ENCODE measurements around the gene ROBO1.

- TF ChIP-seq, protein P1, sequence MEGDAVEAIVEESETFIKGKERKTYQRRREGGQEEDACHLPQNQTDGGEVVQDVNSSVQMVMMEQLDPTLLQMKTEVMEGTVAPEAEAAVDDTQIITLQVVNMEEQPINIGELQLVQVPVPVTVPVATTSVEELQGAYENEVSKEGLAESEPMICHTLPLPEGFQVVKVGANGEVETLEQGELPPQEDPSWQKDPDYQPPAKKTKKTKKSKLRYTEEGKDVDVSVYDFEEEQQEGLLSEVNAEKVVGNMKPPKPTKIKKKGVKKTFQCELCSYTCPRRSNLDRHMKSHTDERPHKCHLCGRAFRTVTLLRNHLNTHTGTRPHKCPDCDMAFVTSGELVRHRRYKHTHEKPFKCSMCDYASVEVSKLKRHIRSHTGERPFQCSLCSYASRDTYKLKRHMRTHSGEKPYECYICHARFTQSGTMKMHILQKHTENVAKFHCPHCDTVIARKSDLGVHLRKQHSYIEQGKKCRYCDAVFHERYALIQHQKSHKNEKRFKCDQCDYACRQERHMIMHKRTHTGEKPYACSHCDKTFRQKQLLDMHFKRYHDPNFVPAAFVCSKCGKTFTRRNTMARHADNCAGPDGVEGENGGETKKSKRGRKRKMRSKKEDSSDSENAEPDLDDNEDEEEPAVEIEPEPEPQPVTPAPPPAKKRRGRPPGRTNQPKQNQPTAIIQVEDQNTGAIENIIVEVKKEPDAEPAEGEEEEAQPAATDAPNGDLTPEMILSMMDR (IDR thresholded peaks at IDR 0.05; ENCODE audit: extremely low read depth in 1 of 2, insufficient read depth in 1 of 2, low read depth in 1 of 2, low read length in 2 of 2) = no peak
- TF ChIP-seq JUN (IDR thresholded peaks at IDR 0.05; ENCODE audit: borderline replicate concordance, insufficient read depth, insufficient read length, low read depth) = no peak
Observed at GRCh38 chr3:78665101-78665500, 1102.7 kb downstream of the ROBO1 start.

All from endothelial cell of umbilical vein (primary cell).